GM12891 (cell line): ENCODE results near the gene TIE1.

Experiments
- POLR2A ChIP-seq: IDR thresholded peaks from 2 replicates; pipeline ENCODE4 v1.6.1; 2011; ENCODE audit warnings: low read depth, low read length, control low read depth
- POLR2AphosphoS5 ChIP-seq: IDR thresholded peaks from 2 replicates; pipeline ENCODE4 v1.6.1; 2011; ENCODE audit warnings: low read depth, low read length, control low read depth

- TF ChIP-seq POLR2A (no peak), POLR2AphosphoS5 (no peak)
Measured at GRCh38 chr1:43359696-43360095, 58.9 kb downstream of the TIE1 start.
